Stomach (tissue), 9 donors: Measurements from ENCODE around the gene TBC1D30. TPM values are rescaled to one million over a fixed set of nuclear protein-coding genes. Genes with fewer than 3 reads are reported as not detected.

Source experiments
- DNase-seq, 2 donors: peaks; one replicate each; pipeline versions ENCODE4 v3.0.0 to v3.0.0-alpha.2; 2013 to 2019
- H3K27ac ChIP-seq, 5 donors: fragments of 200-600 bp in 4 of 5; sonication (generic) in 4 of 5; one replicate each; pipeline ENCODE4 v1.5.1; 2013 to 2019; ENCODE audit warnings: mild to moderate bottlenecking in 1 of 5, moderate library complexity in 1 of 5
- H3K27me3 ChIP-seq, 3 donors: fragments of 200-600 bp; sonication (generic); one replicate each; pipeline ENCODE4 v1.5.1; 2017 to 2019; ENCODE audit warnings: mixed run types in 1 of 3
- H3K36me3 ChIP-seq, 4 donors: fragments of 200-600 bp; sonication (generic); 1 replicate in 3 of 4; 2 replicates in 1 of 4; pipeline ENCODE4 v1.5.1; 2016 to 2019
- H3K4me1 ChIP-seq, 4 donors: fragments of 200-600 bp; sonication (generic); one replicate each; pipeline ENCODE4 v1.5.1; 2016 to 2019
- H3K4me3 ChIP-seq, 4 donors: fragments of 200-600 bp; sonication (generic) in 3 of 4; one replicate each; pipeline ENCODE4 v1.5.1; 2016 to 2019; ENCODE audit warnings: mild to moderate bottlenecking in 1 of 4
- H3K9me3 ChIP-seq, 4 donors: fragments of 200-600 bp; sonication (generic); one replicate each; pipeline ENCODE4 v1.5.1; 2016 to 2019
- CTCF ChIP-seq, 7 experiments: fragments of 450-650 bp in 4 of 7; fragments of 200-600 bp in 3 of 7; sonication (generic) in 3 of 7; IDR thresholded peaks; one replicate each; pipeline ENCODE4 v1.5.1; 2016 to 2019; ENCODE audit warnings: antibody characterized with exemption in 7 of 7, control low read depth in 2 of 7, mild to moderate bottlenecking in 1 of 7
- EP300 ChIP-seq: sonication (generic); formaldehyde crosslinking; IDR thresholded peaks from one replicate; pipeline ENCODE4 v1.6.1; 2017; ENCODE audit warnings: antibody characterized with exemption
- POLR2A ChIP-seq, 4 donors: fragments of 450-650 bp; IDR thresholded peaks; one replicate each; pipeline ENCODE4 v1.6.1; 2016; ENCODE audit warnings: antibody characterized with exemption in 4 of 4, control low read depth in 2 of 4, mild to moderate bottlenecking in 1 of 4, moderate library complexity in 1 of 4
- POLR2AphosphoS5 ChIP-seq, 3 donors: sonication (generic); formaldehyde crosslinking; IDR thresholded peaks; one replicate each; pipeline ENCODE4 v1.6.1; 2016; ENCODE audit warnings: antibody characterized with exemption in 3 of 3
- WGBS, 5 donors: extraction: QIAGEN DNeasy Blood & Tissue Kit in 3 of 5; methylation state at CpG; one replicate each; pipeline versions ENCODE4 v1.1.5 to v1.1.7; 2013 to 2018; 5-methylcytosine and 5-hydroxymethylcytosine counted together
- intact Hi-C: fragments of 100-400 bp; cut with DNase I; formaldehyde crosslinking; loops from one replicate; pipeline ENCODE4 v1.15.1; 2023; ENCODE audit warnings: low total_unique reads
- polyA plus RNA-seq, 3 donors: library from polyadenylated mRNA; stranded (reverse); fragments of 200-250 nt; gene quantifications; one replicate each; pipeline ENCODE4 v1.2.3, GENCODE V29; 2013
- total RNA-seq, 5 donors: library from RNA; depleted of rRNA; stranded (reverse); fragments of >200 nt; gene quantifications; one replicate each; pipeline versions ENCODE4 v1.1.0 to v1.2.3, GENCODE V29; 2014 to 2016
- donor health status: healthy with polysubstance abuse.
- donor health status: Bipolar disorder and iron deficiency.
- donor health status: healthy.

The TBC1D30 gene
- total and polyA plus RNA-seq, 8 donors: 1.8 to 41.1 (median 8.9) TPM

- no peaks in the 10 kb centered on the region for H3K4me1 ChIP-seq
- no peaks in the 10 kb centered on the region for H3K27me3 ChIP-seq
- no peak for TF ChIP-seq POLR2AphosphoS5 (IDR thresholded peaks at IDR 0.05)
- no peak for TF ChIP-seq POLR2A (IDR thresholded peaks at IDR 0.05)
- no peak for TF ChIP-seq EP300
- no peak for TF ChIP-seq CTCF (IDR thresholded peaks at IDR 0.05)
- H3K4me3 ChIP-seq: no peak overlapping the region
- H3K27ac ChIP-seq: no peak overlapping the region
- DNase-seq: no peak
- no peaks in the 10 kb centered on the region for H3K36me3 ChIP-seq
- WGBS, 5 donors: 77 to 87% (median 82%) methylated on average over 5 of the region's 5 CpGs
- H3K9me3 ChIP-seq: no peaks in the 10 kb centered on the region
- intact Hi-C loops: no loop called here
These were observed 79.2 kb downstream of the TBC1D30 start for GRCh38 chr12:64903479-64904152.

GRCh38 chr12:64907097-64907496, 82.7 kb downstream of the TBC1D30 start:
- WGBS, 5 donors: 89 to 97% (median 94%) methylated on average over 3 of the region's 3 CpGs
- no peak for TF ChIP-seq POLR2A (IDR thresholded peaks at IDR 0.05)
- Histone ChIP-seq H3K36me3 (no peaks in the 10 kb centered on the region), H3K4me3 (no peak overlapping the region), H3K9me3 (no peaks in the 10 kb centered on the region), H3K4me1 (peaks cover 0 to 4% (median 0%) of the 10 kb centered on the region in 4 donors), H3K27me3 (no peaks in the 10 kb centered on the region), H3K27ac (no peak overlapping the region)
- DNase-seq: no peak
- intact Hi-C loops: no loop called here

- no peak for DNase-seq
- H3K9me3 ChIP-seq: no peaks in the 10 kb centered on the region
- TF ChIP-seq POLR2A (IDR thresholded peaks at IDR 0.05) (no peak), CTCF (IDR thresholded peaks at IDR 0.05) (no peak), EP300 (no peak), POLR2AphosphoS5 (IDR thresholded peaks at IDR 0.05) (no peak)
- 85 to 91% (median 88%) methylated on average over 6 of the region's 6 CpGs for WGBS, 5 donors
- intact Hi-C loops: no loop called here
- H3K27ac ChIP-seq: no peak overlapping the region
- H3K36me3 ChIP-seq: no peaks in the 10 kb centered on the region
- no peaks in the 10 kb centered on the region for H3K27me3 ChIP-seq
- no peak overlapping the region for H3K4me3 ChIP-seq
- peaks cover 0 to 4% (median 0%) of the 10 kb centered on the region in 4 donors for H3K4me1 ChIP-seq
These were observed 84.7 kb downstream of the TBC1D30 start for GRCh38 chr12:64909124-64909523.

- H3K27ac ChIP-seq: no peak overlapping the region
- TF ChIP-seq POLR2AphosphoS5 (IDR thresholded peaks at IDR 0.05) (no peak), EP300 (no peak)
- H3K36me3 ChIP-seq: no peaks in the 10 kb centered on the region
- WGBS, 5 donors: 54 to 64% (median 61%) methylated on average over 3 of the region's 3 CpGs
- H3K27me3 ChIP-seq: no peaks in the 10 kb centered on the region
- no peaks in the 10 kb centered on the region for H3K9me3 ChIP-seq
- H3K4me3 ChIP-seq: no peak overlapping the region
- peak in 1 of 2 donors; percentile 46 for DNase-seq
- intact Hi-C loops: no loop called here
- peaks cover 0 to 4% (median 0%) of the 10 kb centered on the region in 4 donors for H3K4me1 ChIP-seq
These were observed 86.6 kb downstream of the TBC1D30 start for GRCh38 chr12:64911081-64911480.

- H3K4me3 ChIP-seq: no peak overlapping the region
- no peaks in the 10 kb centered on the region for H3K9me3 ChIP-seq
- peaks cover 0 to 8% (median 0%) of the 10 kb centered on the region in 4 donors for H3K4me1 ChIP-seq
- no peaks in the 10 kb centered on the region for H3K27me3 ChIP-seq
- WGBS, 5 donors: 77 to 84% (median 82%) methylated on average over 4 of the region's 4 CpGs
- intact Hi-C loops: no loop called here
- no peaks in the 10 kb centered on the region for H3K36me3 ChIP-seq
- TF ChIP-seq EP300 (no peak), CTCF (IDR thresholded peaks at IDR 0.05) (no peak), POLR2AphosphoS5 (IDR thresholded peaks at IDR 0.05) (no peak), POLR2A (IDR thresholded peaks at IDR 0.05) (no peak)
- no peak for DNase-seq
- H3K27ac ChIP-seq: no peak overlapping the region
These were observed 87.5 kb downstream of the TBC1D30 start for GRCh38 chr12:64911912-64912311.
